Inflammatory macrophage treated with lipopolysaccharide for 1 hour (primary cell): ENCODE data around the gene CDH12.
"Not testable (repeated sequence)": the region's sequence is repeated elsewhere in the genome, so short reads cannot be mapped to it uniquely, and the experiment has no call there.

ENCODE experiments used
- DNase-seq, 2 donors: peaks; one replicate each; pipeline ENCODE4 v3.0.0-alpha.2; 2020 to 2022

The CDH12 gene

DNA sequence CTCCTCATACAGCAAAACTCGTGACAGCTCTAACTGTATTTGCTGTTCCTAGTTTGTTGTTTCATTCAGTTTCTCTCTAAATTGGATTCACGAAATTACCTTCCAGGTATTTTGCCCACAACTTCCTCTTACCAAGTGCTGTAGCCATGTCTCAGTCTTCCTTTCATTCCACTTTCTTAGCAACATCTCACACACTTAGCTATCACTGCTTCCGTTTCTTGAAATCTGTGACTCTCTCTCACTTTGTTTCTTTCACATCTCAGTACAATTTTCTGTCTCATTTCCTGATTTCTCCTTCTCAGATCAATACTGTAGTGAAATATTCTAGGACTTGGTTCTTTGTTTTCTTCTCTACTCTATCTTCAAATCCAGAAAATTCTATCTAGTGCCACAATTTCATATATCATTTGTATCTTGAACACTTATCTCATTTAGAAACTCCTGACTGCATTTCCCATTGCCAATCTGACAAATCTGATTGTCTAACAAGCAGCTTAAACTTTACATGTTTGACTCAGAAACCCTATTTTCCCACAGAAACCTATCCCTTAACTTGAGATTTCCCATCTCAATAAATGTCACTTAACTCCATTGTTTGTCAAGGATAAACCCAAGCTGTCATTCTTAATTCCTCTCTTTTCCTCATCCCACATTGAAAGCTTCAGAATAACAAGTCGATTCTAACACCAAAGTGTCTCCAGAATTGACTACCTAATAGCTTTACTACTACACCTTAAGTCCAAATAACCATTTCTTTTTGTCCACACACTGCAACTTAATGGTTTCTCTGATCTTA lies 303.1 kb downstream of the CDH12 start:
- no peak for DNase-seq

DNA sequence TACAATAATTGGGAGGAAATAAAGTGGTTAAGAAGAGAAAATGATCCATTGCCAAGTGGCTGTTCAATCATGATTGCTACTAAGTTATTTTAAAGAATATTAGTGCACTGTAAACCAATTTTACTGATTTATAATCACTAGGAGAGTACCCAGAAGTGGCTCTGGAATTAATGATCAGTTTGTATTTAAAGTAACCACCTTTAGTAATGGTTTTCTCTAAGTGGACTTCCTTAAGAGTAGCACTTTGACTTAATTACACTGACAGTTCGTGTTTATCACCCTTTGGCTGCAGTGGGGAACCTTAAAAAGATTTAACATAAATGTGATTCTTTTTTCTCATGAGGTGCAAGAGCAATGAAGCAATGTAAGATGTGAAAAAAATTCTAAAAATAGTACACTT lies 310.8 kb downstream of the CDH12 start:
- no peak for DNase-seq

GRCh38 chr5:22541037-22541436 lies 312.1 kb downstream of the CDH12 start:
- DNase-seq, result no peak

GRCh38 chr5:22539762-22540161 lies 313.4 kb downstream of the CDH12 start:
- no peak for DNase-seq

DNA sequence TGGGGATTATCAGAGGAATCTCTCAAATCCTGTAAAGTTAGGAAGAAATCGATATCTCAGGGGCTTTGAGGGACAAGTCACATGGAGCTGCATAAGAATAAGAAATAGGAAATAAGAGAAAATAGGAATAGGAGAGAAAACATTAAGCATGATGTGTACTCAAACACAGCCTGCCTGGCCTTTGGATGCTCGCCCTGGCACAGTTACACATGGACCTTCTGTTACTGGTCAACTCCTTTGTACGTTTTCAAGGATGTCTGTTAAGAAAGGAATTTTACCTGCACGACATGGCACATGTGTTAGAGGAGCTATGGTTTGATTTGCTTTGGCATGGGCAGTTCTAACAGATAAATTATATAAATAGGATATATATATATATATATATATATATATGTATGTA lies 321.2 kb downstream of the CDH12 start:
- DNase-seq, result no peak

- no peak for DNase-seq
Measured at GRCh38 chr5:22521521-22521920, 331.6 kb downstream of the CDH12 start.

DNA sequence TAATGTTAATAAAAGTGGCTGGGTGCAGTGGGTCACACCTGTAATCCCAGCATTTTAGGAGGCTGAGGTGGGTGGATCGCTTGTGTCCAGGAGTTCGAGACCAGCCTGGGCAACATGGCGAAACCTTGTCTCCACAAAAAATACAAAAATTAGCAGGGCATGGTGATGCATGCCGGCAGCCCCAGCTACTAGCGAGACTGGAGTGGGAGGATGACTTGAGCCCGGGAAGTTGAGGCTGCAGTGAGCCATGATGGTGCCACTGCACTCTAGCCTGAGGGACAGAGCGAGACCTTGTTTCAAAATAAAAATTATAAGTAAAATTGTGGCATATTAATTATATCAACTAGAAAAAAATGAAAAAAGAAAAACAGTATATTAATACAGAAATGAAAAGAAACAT lies 336.6 kb downstream of the CDH12 start:
- DNase-seq, result not testable (repeated sequence)

GRCh38 chr5:22514231-22514630 lies 338.9 kb downstream of the CDH12 start:
- DNase-seq, result no peak

- DNase-seq, result no peak
Measured at GRCh38 chr5:22505891-22506290, 347.3 kb downstream of the CDH12 start.

- no peak for DNase-seq
Measured at GRCh38 chr5:22504411-22504810, 348.7 kb downstream of the CDH12 start.

DNA sequence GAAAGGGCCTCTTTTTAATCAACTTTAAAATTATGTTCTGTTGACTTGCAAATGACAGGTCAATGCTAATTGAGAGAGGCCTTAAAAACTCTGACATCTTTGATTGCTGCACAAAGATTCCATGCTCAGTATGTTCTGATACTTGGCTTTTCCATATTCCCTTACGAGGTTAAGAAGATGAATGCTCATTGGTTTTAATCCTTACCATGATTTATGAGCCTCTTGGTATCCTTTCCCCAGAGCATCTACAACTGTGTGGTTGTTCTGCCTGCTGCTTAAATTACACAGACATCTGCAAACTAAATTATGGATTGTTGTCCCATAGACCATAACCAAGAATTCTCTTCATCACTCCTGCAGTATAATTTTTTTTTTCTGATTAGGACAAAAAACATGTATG lies 352.6 kb downstream of the CDH12 start:
- DNase-seq, result no peak

DNA sequence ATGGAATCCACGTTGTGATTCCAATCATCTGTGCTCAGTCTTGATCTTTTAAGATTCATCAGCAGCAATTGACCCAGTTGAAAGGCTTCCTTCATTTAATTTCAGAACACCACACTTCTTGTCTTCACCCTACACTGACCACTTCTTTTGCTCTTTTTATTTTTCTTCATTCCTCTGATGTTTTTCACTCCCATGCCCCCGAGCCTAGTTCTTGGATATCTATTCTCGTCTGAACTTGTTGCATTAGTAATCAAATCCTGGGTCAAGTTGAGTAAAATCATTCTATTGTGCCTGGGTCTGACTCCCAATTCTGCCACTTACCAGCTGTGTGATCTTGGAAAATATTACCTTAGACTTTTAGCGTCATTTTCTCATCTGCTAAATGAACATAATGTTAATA lies 356.5 kb downstream of the CDH12 start:
- no peak for DNase-seq

- no peak for DNase-seq
Measured at GRCh38 chr5:22495016-22495720, 358.0 kb downstream of the CDH12 start.

- DNase-seq, result no peak
Measured at GRCh38 chr5:22488427-22488826, 364.7 kb downstream of the CDH12 start.

DNA sequence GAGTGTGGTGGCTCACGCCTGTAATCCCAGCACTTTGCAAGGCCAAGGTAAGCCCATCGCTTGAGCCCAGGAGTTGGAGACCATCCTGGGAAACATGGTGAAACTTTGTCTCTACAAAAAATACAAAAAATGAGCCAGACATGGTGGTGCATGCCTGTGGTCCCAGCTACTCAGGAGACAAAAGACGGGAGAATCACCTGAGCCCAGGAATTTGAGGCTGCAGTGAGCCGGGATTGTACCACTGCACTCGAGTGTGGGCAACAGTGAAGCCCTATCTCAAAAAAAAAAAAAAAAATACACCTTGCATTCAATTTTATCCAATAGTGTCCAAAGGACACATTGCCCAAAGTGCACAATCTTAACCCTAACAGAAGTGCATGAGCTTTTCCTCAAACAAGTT lies 372.8 kb downstream of the CDH12 start:
- DNase-seq, result no peak

DNA sequence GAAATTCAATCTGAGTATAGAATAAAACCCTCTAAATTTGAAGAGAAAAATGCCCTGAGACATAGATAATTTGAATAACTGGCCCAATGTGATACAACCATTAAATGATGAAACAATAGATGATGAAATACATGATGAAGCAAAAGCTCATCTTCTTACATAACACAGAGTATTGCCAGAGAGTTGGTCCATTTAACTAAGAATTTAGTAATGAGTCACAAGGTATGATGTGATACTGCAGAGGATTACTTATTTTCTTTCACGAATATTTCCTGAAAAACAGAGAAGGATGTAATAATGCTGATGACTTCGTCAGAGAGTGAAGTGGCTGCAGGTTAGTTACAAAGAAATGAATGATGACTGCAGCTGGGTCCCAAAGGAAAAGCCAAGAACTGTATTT lies 379.3 kb downstream of the CDH12 start:
- DNase-seq, result peak in 1 of 2 donors; percentile 6

DNA sequence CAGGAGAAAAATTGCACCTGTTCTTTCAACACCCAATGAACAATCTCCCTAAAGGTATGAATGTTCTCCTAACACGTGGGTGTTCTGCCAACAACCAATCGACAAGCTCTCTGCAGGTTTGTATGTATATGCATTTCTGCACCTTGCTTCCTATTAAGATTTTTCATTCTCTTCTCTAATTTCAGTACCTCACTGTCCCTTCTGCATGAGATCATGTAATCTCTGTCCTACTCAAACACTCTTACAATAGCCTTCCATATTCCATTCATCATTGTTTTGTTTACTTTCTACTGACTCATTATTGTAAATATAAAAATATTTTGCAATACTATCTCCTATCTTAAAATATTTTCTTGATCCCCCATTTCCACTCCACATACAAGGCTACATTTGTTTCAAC lies 382.0 kb downstream of the CDH12 start:
- no peak for DNase-seq

DNA sequence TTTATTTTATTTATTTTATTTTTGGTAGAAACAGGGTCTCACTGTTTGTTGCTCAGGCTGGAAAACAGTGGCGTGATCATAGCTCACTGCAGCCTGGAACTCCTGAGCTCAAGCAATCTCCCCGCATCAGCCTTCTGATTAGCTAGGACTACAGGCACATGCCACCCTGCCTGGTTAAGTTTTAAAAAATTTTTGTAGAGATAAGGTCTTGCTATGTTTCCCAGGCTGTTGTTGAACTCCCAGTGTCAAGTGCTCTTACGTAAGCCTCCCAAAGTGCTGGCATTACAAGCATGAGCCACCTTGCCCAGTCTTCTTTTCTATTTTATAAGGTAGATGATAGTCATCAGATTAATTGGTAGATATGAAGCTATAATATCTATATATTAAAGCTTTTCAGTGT lies 382.7 kb downstream of the CDH12 start:
- no peak for DNase-seq

DNA sequence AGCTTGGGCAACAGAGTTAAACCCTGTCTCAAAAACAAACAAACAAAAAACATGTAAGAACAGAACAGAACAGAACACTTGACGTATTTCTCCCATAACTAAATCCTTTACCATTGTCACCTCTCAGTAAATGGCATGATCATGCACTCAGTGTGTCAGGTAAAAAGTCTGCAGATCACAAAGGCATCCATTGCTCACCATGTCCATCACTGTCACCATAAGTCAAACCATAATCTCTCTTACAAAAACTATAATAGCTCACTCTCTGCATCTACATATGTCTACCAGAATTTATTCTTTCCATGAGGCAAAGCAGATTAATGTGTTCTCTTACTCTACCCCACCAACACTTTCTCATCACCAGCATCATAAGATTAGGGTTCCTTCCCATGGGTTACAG lies 387.5 kb downstream of the CDH12 start:
- DNase-seq, result no peak

DNA sequence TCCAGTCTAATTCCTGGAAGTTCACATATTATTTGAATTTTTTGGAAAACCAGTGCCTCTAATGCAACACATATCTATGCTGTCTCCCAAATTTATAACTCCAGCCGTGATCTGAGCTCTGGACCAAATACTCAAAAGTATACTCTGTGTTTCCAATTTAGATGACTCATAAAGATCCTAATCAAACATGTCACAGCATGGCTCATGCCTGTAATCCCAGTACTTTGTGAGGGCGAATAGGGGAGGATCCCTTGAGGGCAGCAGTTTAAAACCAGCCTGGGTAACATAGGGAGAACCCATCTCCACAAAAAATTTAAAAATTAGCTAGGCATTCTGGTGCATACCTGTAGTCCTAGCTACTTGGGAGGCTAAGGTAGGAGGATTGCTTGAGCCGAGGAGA lies 388.0 kb downstream of the CDH12 start:
- no peak for DNase-seq

DNA sequence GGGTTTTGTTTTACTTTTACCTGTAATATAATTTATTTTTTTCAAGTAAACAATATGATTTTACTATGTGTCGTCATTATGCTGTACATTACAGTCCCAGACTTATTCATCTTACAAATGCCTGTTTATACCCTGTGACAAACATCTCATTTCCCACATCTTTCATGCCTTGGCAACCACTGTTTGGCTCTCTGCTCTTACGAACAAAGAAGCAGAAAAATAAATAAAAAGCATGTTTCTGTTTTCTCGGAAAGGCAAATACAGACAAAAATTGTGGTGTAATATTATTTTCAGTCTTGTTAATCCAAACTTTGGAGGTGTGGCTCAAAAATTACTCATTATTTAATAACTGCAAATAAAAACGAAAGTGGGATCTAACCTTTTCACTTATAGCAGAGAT lies 393.0 kb downstream of the CDH12 start:
- DNase-seq, result no peak

GRCh38 chr5:22432905-22433304 lies 420.2 kb downstream of the CDH12 start:
- DNase-seq, result no peak

DNA sequence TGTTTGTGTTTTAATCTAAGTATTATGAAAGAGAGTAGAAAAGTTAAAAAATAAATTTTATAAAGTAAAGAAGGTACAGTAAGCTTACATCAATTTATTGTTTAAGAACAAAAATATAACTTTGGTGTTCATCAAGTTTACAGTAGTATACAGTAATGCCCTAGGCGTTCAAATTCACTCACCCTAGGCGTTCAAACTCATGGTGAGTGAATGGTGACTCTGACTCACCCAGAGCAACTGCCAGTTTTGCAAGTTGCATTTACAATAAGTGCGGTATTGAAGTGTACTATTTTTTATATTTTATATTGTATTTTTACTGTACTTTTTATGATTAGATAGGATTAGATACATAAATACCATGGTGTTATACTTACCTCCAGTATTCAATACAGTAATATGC lies 421.3 kb downstream of the CDH12 start:
- no peak for DNase-seq

DNA sequence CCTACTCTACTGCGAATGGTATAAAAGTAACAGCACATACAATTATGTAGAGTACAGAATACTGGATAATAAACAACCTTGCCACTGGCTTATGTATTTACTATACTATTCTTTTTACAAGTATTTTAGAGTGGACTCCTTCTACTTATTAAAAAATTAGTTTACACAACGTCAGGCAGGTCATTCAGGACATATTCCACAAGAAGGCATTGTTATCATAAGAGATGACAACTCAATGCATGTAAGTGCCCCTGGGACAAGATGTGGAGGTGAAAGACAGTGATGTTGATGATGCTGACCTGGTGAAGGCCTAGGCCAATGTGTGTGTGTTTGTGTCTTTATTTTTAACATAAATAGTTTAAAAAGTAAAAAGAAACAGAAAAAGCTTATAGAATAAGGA lies 421.7 kb downstream of the CDH12 start:
- no peak for DNase-seq
